Mesendoderm (in vitro differentiated cells): Measurements from ENCODE around the gene SARM1.

ENCODE experiments used
- DNase-seq: peaks from one replicate; pipeline ENCODE4 v3.0.0; 2013
- H2AK5ac ChIP-seq: 2 replicates; pipeline ENCODE4 v1.6.1; 2013; ENCODE audit warnings: low read length, inconsistent platforms
- H2BK120ac ChIP-seq: 2 replicates; pipeline ENCODE4 v1.6.1; 2013; ENCODE audit warnings: low read depth, mild to moderate bottlenecking, low read length, moderate library complexity, mixed read lengths
- H2BK15ac ChIP-seq: replicated peaks from 2 replicates; pipeline ENCODE4 v1.6.1; 2013; ENCODE audit warnings: low read depth, mild to moderate bottlenecking, moderate library complexity
- H2BK5ac ChIP-seq: 2 replicates; pipeline ENCODE4 v1.6.1; 2013; ENCODE audit warnings: low read length, inconsistent platforms
- H3K18ac ChIP-seq: 2 replicates; pipeline ENCODE4 v1.6.1; 2013; ENCODE audit warnings: mild to moderate bottlenecking, low read length, mixed read lengths
- H3K23ac ChIP-seq: one replicate; pipeline ENCODE4 v1.6.1; 2013; ENCODE audit warnings: low read length
- H3K27ac ChIP-seq: 2 replicates; pipeline ENCODE4 v1.5.1; 2013; ENCODE audit warnings: low read depth, mild to moderate bottlenecking, inconsistent platforms, low read length, moderate library complexity
- H3K27me3 ChIP-seq: 2 replicates; pipeline ENCODE4 v1.6.1; 2013; ENCODE audit warnings: low read length, control low read depth, mild to moderate bottlenecking, inconsistent platforms; ENCODE audit not compliant: insufficient read depth, poor library complexity
- H3K36me3 ChIP-seq: 2 replicates; pipeline ENCODE4 v1.6.1; 2013; ENCODE audit warnings: low read length, inconsistent platforms; ENCODE audit not compliant: control insufficient read depth, insufficient read depth
- H3K4ac ChIP-seq: one replicate; pipeline ENCODE4 v1.6.1; 2013; ENCODE audit warnings: low read depth, mild to moderate bottlenecking, low read length, moderate library complexity
- H3K4me1 ChIP-seq: 2 replicates; pipeline ENCODE4 v1.6.1; 2013; ENCODE audit warnings: low read depth, low read length, inconsistent platforms; ENCODE audit not compliant: control insufficient read depth
- H3K4me2 ChIP-seq: 2 replicates; pipeline ENCODE4 v1.6.1; 2013; ENCODE audit warnings: low read length
- H3K4me3 ChIP-seq: 2 replicates; pipeline ENCODE4 v1.5.1; 2013; ENCODE audit warnings: mild to moderate bottlenecking, low read length
- H3K56ac ChIP-seq: one replicate; pipeline ENCODE4 v1.6.1; 2013; ENCODE audit warnings: low read length
- H3K79me1 ChIP-seq: 2 replicates; pipeline ENCODE4 v1.6.1; 2013; ENCODE audit warnings: low read length, inconsistent platforms
- H3K79me2 ChIP-seq: 2 replicates; pipeline ENCODE4 v1.6.1; 2013; ENCODE audit warnings: mild to moderate bottlenecking, low read length; ENCODE audit not compliant: control insufficient read depth, insufficient read depth
- H3K9ac ChIP-seq: 2 replicates; pipeline ENCODE4 v1.6.1; 2013; ENCODE audit warnings: low read length, inconsistent platforms
- H4K5ac ChIP-seq: one replicate; pipeline ENCODE4 v1.6.1; 2013; ENCODE audit warnings: low read length
- H4K8ac ChIP-seq: one replicate; pipeline ENCODE4 v1.6.1; 2013; ENCODE audit warnings: low read depth, mild to moderate bottlenecking, control low read depth, low read length, moderate library complexity
- WGBS: extraction: QIAGEN DNeasy Blood & Tissue Kit; methylation state at CpG from one replicate; pipeline ENCODE4 v1.1.7; 2013; ENCODE audit warnings: low lambda C conversion rate, missing lambda C conversion rate; ENCODE audit not compliant: insufficient coverage; ENCODE audit errors: extremely low coverage; 5-methylcytosine and 5-hydroxymethylcytosine counted together

SARM1 gene

GRCh38 chr17:28366605-28367004 lies 4.9 kb upstream of the SARM1 start:
- Histone ChIP-seq H3K4me3 (no peak overlapping the region), H3K79me2 (no peaks in the 10 kb centered on the region), H4K5ac (no peak overlapping the region), H3K4ac (no peak overlapping the region), H2AK5ac (no peak overlapping the region), H3K27me3 (no peaks in the 10 kb centered on the region), H3K4me2 (no peak overlapping the region), H2BK120ac (no peak overlapping the region), H3K23ac (no peak overlapping the region), H3K36me3 (no peaks in the 10 kb centered on the region), H4K8ac (no peak overlapping the region), H2BK5ac (no peak overlapping the region), H2BK15ac (no peak overlapping the region), H3K4me1 (peaks cover 2% of the 10 kb centered on the region), H3K56ac (no peak overlapping the region), H3K27ac (no peak overlapping the region), H3K18ac (no peak overlapping the region), H3K79me1 (no peaks in the 10 kb centered on the region), H3K9ac (no peak overlapping the region)
- DNase-seq = peak; percentile 36
- no CpG with 5 or more reads among the region's 1 CpG for WGBS

GRCh38 chr17:28367641-28368305 lies 3.7 kb upstream of the SARM1 start:
- no peak overlapping the region for H3K9ac ChIP-seq

GRCh38 chr17:28368306-28368831 lies 3.1 kb upstream of the SARM1 start:
- Histone ChIP-seq H2BK120ac (no peak overlapping the region), H3K36me3 (no peaks in the 10 kb centered on the region), H2BK5ac (no peak overlapping the region), H3K4me2 (no peak overlapping the region), H3K4me1 (peaks cover 4% of the 10 kb centered on the region), H3K9ac (no peak overlapping the region), H3K79me1 (no peaks in the 10 kb centered on the region), H3K4me3 (no peak overlapping the region), H4K5ac (no peak overlapping the region), H2AK5ac (no peak overlapping the region), H3K56ac (no peak overlapping the region), H3K27ac (no peak overlapping the region), H4K8ac (no peak overlapping the region), H3K79me2 (no peaks in the 10 kb centered on the region), H2BK15ac (no peak overlapping the region), H3K4ac (no peak overlapping the region), H3K27me3 (peaks cover 9% of the 10 kb centered on the region), H3K23ac (no peak overlapping the region), H3K18ac (no peak overlapping the region)
- WGBS = no CpG with 5 or more reads among the region's 5 CpGs
- no peak for DNase-seq

More at GRCh38 chr17:28367641-28368305, 3.7 kb upstream of the SARM1 start:
- no peak overlapping the region for H3K18ac ChIP-seq
- H3K36me3 ChIP-seq = no peaks in the 10 kb centered on the region
- no CpG with 5 or more reads among the region's 21 CpGs for WGBS
- H3K79me1 ChIP-seq = no peaks in the 10 kb centered on the region
- H3K79me2 ChIP-seq = no peaks in the 10 kb centered on the region
- H3K4me1 ChIP-seq = peaks cover 4% of the 10 kb centered on the region
- H2BK120ac ChIP-seq = no peak overlapping the region
- DNase-seq = no peak
- H3K23ac ChIP-seq = no peak overlapping the region
- H2AK5ac ChIP-seq = no peak overlapping the region
- H3K4me2 ChIP-seq = no peak overlapping the region
- no peak overlapping the region for H3K4me3 ChIP-seq
- H3K56ac ChIP-seq = no peak overlapping the region
- H4K5ac ChIP-seq = no peak overlapping the region
- no peak overlapping the region for H4K8ac ChIP-seq
- peaks cover 3% of the 10 kb centered on the region for H3K27me3 ChIP-seq
- H3K4ac ChIP-seq = no peak overlapping the region
- no peak overlapping the region for H2BK5ac ChIP-seq
- no peak overlapping the region for H2BK15ac ChIP-seq
- no peak overlapping the region for H3K27ac ChIP-seq

- no peak overlapping the region for H2BK120ac ChIP-seq
- no peak overlapping the region for H3K4me3 ChIP-seq
- no peak for DNase-seq
- no peak overlapping the region for H4K5ac ChIP-seq
- H2BK15ac ChIP-seq = no peak overlapping the region
- no peaks in the 10 kb centered on the region for H3K79me1 ChIP-seq
- H4K8ac ChIP-seq = no peak overlapping the region
- no peak overlapping the region for H3K4me2 ChIP-seq
- no peaks in the 10 kb centered on the region for H3K79me2 ChIP-seq
- H3K9ac ChIP-seq = no peak overlapping the region
- WGBS = no CpG with 5 or more reads among the region's 23 CpGs
- no peak overlapping the region for H3K4ac ChIP-seq
- H3K23ac ChIP-seq = no peak overlapping the region
- peaks cover 4% of the 10 kb centered on the region for H3K4me1 ChIP-seq
- H2BK5ac ChIP-seq = no peak overlapping the region
- H2AK5ac ChIP-seq = no peak overlapping the region
- peaks cover 12% of the 10 kb centered on the region for H3K27me3 ChIP-seq
- H3K27ac ChIP-seq = no peak overlapping the region
- H3K18ac ChIP-seq = no peak overlapping the region
- H3K56ac ChIP-seq = no peak overlapping the region
- H3K36me3 ChIP-seq = no peaks in the 10 kb centered on the region
These were observed 2.4 kb upstream of the SARM1 start for GRCh38 chr17:28368915-28369683.

- H3K36me3 ChIP-seq = no peaks in the 10 kb centered on the region
- H3K56ac ChIP-seq = peak overlapping the region; percentile 49
- no peaks in the 10 kb centered on the region for H3K79me2 ChIP-seq
- no peak overlapping the region for H3K9ac ChIP-seq
- no peaks in the 10 kb centered on the region for H3K79me1 ChIP-seq
- no peak overlapping the region for H2BK120ac ChIP-seq
- H3K4me3 ChIP-seq = no peak overlapping the region
- no peak overlapping the region for H3K4ac ChIP-seq
- peaks cover 12% of the 10 kb centered on the region for H3K27me3 ChIP-seq
- no peak overlapping the region for H2BK5ac ChIP-seq
- no peak overlapping the region for H3K18ac ChIP-seq
- H3K4me1 ChIP-seq = peaks cover 4% of the 10 kb centered on the region
- H3K4me2 ChIP-seq = no peak overlapping the region
- H2AK5ac ChIP-seq = no peak overlapping the region
- H3K27ac ChIP-seq = no peak overlapping the region
- WGBS = no CpG with 5 or more reads among the region's 10 CpGs
- no peak for DNase-seq
- H2BK15ac ChIP-seq = no peak overlapping the region
- no peak overlapping the region for H3K23ac ChIP-seq
- H4K8ac ChIP-seq = no peak overlapping the region
- H4K5ac ChIP-seq = no peak overlapping the region
These were observed 1.8 kb upstream of the SARM1 start for GRCh38 chr17:28369684-28370034.
